Stimulated activated CD4-positive, alpha-beta T cell treated with anti-CD3 and anti-CD28 coated beads, Interleukin-2, amount 100 ng/mL, for 48 hours (primary cell): ENCODE measurements around the gene ZNF318.
"Not testable (repeated sequence)": the region's sequence is repeated elsewhere in the genome, so short reads cannot be mapped to it uniquely, and the experiment has no call there.

Experiments
- DNase-seq, 2 donors: peaks; one replicate each; pipeline ENCODE4 v3.0.0-alpha.2; 2020

ZNF318 gene

GRCh38 chr6:43369174-43370002 lies at the start of gene ZNF318:
ZNF318 (minus strand) TSS chr6:43369647; CDS start chr6:43369365, 282 bp downstream.
- peak; percentile 87 to 89 for DNase-seq

- DNase-seq = no peak
These were observed 47.5 kb upstream of the ZNF318 start for GRCh38 chr6:43416935-43417334.

DNA sequence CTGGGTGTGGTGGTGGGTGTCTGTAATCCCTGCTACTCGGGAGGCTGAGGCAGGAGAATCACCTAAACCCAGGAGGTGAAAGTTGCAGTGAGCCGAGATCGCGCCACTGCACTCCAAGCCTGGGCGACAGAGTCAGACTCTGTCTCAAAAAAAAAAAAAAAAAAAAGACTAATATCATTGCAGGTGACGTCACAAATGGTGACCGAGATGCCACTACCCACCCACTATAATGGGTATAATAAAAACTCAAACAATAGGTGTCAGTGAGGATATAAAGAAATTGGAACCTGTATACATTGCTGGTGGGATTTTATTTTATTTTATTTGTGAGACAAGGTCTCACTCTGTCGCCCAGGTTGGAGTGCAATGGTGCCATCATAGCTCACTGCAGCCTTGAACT lies 45.8 kb upstream of the ZNF318 start:
- not testable (repeated sequence) for DNase-seq

GRCh38 chr6:43413002-43413401 lies 43.6 kb upstream of the ZNF318 start:
- DNase-seq = no peak

DNA sequence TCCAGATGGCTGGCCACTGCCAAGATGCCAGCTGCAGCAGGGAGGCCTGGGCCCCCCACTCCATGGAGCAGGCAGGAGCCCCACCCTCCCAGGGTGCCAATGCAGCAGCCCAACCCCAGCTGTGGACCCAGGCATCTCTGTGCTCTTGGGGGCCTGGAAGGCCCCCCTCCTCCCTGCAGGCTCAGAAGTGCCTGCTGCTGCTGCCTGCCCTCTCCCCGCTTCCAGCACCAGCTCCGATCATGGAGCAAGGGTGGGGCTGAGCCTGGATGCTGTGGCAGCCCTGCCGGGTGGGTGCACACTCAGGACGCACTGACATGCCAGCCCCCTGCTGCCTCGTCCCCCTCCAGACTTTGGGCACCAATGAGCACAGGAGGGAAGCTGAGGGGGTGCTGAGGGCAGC lies 43.1 kb upstream of the ZNF318 start:
- no peak for DNase-seq

DNA sequence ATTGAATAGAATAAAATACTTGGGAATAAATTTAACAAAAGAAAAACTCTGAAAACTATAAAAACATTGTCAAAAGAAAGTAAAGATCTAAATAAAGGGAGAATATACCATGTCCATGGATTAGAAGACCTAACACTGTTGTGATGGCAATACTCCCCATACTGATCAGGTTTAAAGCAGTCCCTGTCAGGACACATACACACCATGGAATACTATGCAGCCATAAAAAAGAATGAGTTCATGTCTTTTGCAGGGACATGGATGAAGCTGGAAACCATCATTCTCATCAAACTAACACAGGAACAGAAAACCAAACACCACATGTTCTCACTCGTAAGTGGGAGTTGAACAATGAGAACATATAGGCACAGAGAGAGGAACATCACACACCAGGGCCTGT lies 41.3 kb upstream of the ZNF318 start:
- DNase-seq = not testable (repeated sequence)

DNA sequence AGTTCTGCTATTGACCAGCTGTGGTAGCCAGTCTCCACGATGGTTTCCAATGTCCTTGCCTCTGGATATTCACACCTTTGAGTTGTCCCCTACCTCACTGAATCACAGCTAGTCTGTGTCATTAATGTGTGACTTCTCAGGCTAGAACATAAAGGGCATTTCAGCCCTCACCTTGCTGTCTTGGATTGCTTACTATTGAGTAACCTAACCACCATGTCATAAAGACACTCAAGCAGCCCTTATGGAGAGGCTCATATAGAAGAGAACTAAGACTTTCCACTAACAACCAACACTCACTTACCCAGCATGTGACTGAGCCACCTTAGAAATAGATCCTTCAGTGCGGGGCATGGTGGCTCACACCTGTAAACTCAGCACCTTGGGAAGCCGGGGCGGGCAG lies 38.8 kb upstream of the ZNF318 start:
- DNase-seq = no peak

- DNase-seq = no peak
These were observed 37.8 kb upstream of the ZNF318 start for GRCh38 chr6:43407296-43407695.

GRCh38 chr6:43405354-43405753 lies 35.9 kb upstream of the ZNF318 start:
- no peak for DNase-seq

GRCh38 chr6:43402820-43403219 lies 33.4 kb upstream of the ZNF318 start:
- no peak for DNase-seq

GRCh38 chr6:43401730-43402129 lies 32.3 kb upstream of the ZNF318 start:
- no peak for DNase-seq

- no peak for DNase-seq
These were observed 30.6 kb upstream of the ZNF318 start for GRCh38 chr6:43399932-43400487.

DNA sequence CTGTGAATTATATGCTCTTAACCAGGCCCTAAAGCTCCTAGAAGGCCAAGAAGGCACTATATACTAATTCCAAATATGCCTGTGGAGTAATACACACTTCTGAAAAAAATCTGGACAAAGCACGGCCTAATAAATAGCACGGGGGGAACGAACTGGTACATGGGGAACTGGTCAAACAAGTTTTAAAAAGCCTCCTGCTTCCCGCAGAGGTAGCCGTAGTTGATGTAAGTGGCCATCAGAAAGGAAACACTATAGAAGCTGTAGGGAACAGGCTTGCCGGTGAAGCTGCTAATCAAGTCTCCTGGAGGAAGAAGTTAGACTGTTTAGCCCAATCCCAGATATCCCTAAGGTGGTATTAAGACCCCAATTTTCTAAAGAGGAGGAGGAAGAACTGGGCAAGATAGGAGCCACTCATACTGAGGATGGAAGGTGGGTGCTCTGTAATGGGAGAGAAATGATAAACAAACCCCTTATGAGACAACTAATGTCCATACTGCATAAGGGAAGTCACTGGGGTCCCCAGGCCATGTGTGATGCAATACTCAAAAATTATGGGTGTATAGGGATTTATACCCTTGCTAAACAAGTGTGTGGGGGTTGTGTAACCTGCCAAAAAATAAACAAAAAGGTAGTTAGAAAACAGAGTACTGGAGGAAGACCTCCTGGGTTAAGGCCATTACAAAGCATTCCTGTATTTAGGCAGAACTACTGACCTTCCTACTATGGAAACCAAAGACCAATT lies 27.1 kb upstream of the ZNF318 start:
- DNase-seq = no peak

- DNase-seq = no peak
These were observed 26.3 kb upstream of the ZNF318 start for GRCh38 chr6:43395776-43396175.

DNA sequence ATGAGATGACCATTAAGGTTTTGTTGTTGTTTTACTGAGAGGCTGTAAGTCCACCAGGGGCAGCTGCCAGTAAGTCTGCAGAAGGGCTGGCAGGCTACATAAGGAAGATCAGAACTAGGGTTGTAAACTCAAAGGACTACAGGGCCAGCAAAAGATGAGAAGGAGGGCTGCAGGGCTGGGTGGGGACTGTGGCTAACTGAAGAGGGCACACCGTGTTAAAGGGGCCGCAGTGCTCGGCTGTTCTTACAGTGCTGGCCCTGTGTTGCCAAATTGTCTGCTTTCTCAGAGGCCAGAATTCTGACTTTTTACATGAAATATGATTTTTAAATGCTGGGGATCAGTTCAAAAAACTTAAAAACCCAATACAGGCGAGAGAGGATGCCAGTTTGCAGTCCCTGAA lies 25.5 kb upstream of the ZNF318 start:
- DNase-seq = no peak

- no peak for DNase-seq
These were observed 24.2 kb upstream of the ZNF318 start for GRCh38 chr6:43393602-43394001.

DNA sequence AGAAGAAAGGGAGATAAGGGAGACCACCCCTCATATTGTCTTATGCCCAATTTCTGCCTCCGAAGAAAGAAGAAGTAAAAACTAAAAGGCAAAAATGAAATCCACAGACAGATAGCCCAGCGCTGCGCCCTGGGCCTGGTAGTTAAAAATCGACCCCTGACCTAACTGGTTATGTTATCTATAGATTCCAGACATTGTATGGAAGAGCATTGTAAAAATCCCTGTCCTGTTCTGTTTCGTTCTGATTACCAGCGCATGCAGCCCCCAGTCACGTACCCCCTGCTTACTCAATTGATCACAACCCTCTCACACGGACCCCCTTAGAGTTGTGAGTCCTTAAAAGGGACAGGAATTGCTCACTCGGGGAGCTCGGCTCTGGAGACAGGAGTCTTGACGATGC lies 23.7 kb upstream of the ZNF318 start:
- DNase-seq = not testable (repeated sequence)

DNA sequence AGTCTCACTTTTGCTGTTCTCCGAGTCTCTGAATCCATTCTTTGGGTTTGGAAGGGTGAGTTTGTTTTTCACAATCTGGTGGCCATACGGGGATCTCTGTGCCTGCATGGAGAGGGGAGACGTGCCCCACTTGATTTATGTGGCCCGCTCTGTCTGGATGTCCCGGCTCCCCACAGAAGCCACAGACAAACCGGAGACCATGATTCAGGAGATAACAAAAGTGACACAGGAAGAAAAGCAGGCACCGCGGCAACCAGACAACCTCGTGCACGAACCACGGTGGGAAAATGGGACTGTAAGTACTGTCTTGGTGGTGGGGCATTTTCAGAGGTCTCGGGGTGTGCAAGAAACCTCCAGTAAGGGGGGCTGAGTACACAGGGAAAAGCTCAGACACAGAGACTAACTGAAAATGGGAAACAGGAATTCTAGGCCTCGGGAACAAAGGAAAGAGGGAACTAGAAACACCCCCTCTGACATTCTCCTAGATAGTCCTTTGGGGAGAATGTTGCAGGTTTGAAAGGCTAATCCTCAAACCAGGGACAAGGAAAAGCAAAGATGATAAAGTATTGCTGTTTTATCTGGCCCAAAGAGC lies 22.1 kb upstream of the ZNF318 start:
- peak in 1 of 2 donors; percentile 19 for DNase-seq

GRCh38 chr6:43390753-43391439 lies 21.4 kb upstream of the ZNF318 start:
- DNase-seq = not testable (repeated sequence)

GRCh38 chr6:43389730-43390295 lies 20.4 kb upstream of the ZNF318 start:
- DNase-seq = no peak

DNA sequence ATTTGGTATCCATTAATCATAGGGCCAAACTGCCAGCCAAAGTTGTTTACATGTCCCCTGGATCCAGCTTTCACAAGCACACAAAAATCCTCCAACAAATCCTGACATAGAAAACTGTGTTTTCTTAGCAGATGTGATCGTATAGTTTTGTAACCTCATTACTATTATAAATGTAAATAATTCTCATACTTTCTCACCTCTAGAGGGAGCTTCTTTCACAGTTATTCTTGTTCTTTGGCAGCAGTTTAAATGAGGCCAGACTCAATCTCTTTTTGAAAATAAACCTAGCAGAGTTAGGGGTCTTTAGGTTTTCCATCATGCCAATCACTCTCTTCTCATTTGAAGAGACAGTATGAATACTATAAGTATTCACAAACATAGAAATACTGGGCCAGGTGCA lies 17.0 kb upstream of the ZNF318 start:
- no peak for DNase-seq

DNA sequence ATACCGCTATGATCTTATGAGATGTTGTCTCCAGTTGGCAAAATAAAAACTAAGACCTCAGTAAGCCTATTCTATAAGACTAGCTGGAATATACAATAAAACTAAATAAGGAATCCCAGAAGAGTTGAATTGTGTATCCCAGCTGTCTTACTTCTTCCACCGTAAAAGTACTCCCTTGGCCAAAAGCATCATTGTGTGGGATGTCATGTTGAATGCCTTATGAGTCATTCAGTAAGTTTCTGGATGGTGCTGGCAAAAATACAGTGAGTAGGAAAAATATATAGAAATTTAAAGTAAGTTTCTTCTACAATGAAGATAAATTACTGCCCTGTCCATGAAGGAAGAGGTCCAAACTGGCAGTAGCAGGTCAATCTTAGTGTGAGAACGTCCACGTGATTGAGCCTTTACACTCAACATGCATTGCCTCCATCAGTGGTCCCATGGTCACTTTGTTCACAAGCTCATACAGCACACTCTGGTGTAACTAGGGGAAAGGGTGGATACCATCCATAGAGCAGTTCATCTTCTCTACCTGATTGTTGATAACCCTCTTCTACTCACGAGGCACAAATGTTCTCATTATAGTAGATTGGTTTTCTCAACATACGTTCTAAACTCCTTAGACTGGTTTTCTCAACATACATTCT lies 13.7 kb upstream of the ZNF318 start:
- no peak for DNase-seq
